Smooth muscle cell (in vitro differentiated cells): ENCODE measurements around the gene PDE4D. TPM values are rescaled to one million over a fixed set of nuclear protein-coding genes. Genes with fewer than 3 reads are reported as not detected.

Source experiments
- DNase-seq: peaks from one replicate; lab custom pipeline; 2025; ENCODE audit not compliant: unreplicated experiment; lab: John Stamatoyannopoulos, UW
- H2AFZ ChIP-seq: fragments of 200-600 bp; sonication (generic); 2 replicates; pipeline ENCODE4 v1.6.0; 2016; ENCODE audit warnings: antibody characterized with exemption, low read depth, mild to moderate bottlenecking
- H3F3A ChIP-seq: fragments of 200-600 bp; sonication (generic); 2 replicates; pipeline ENCODE4 v1.6.0; 2017; ENCODE audit warnings: antibody characterized with exemption, low read depth
- H3K27ac ChIP-seq: fragments of 200-600 bp; sonication (generic); 2 replicates; pipeline ENCODE4 v1.5.1; 2016; ENCODE audit warnings: low read depth, mild to moderate bottlenecking
- H3K27me3 ChIP-seq: fragments of 200-600 bp; sonication (generic); 2 replicates; pipeline ENCODE4 v1.6.1; 2016; ENCODE audit warnings: low read depth, mild to moderate bottlenecking
- H3K36me3 ChIP-seq: fragments of 200-600 bp; sonication (generic); 2 replicates; pipeline ENCODE4 v1.5.1; 2016; ENCODE audit warnings: low read depth
- H3K4me1 ChIP-seq: fragments of 200-600 bp; sonication (generic); 2 replicates; pipeline ENCODE4 v1.5.1; 2016; ENCODE audit warnings: low read depth
- H3K4me2 ChIP-seq: fragments of 200-600 bp; sonication (generic); 2 replicates; pipeline ENCODE4 v1.6.0; 2016; ENCODE audit warnings: mild to moderate bottlenecking
- H3K4me3 ChIP-seq: fragments of 200-600 bp; sonication (generic); 2 replicates; pipeline ENCODE4 v1.5.1; 2016; ENCODE audit warnings: mild to moderate bottlenecking
- H3K79me2 ChIP-seq: fragments of 200-600 bp; sonication (generic); 2 replicates; pipeline ENCODE4 v1.6.0; 2016; ENCODE audit warnings: low read depth, mild to moderate bottlenecking
- H3K9ac ChIP-seq: fragments of 200-600 bp; sonication (generic); 2 replicates; pipeline ENCODE4 v1.6.0; 2016; ENCODE audit warnings: low read depth
- H3K9me3 ChIP-seq: fragments of 200-600 bp; sonication (generic); replicated peaks from 2 replicates; pipeline ENCODE4 v1.5.1; 2016; ENCODE audit warnings: low read depth
- H4K20me1 ChIP-seq: fragments of 200-600 bp; sonication (generic); 2 replicates; pipeline ENCODE4 v1.6.0; 2016; ENCODE audit warnings: low read depth
- WGBS: methylation state at CpG from one replicate; pipeline ENCODE4 v1.1.7; 2016; ENCODE audit warnings: low lambda C conversion rate; 5-methylcytosine and 5-hydroxymethylcytosine counted together
- polyA plus RNA-seq: library from polyadenylated mRNA; unstranded; fragments of >200 nt; fragmentation: Nextera tagmentation; extraction: Ambion mirVana; gene quantifications from 2 replicates; pipeline ENCODE4 v1.2.1, GENCODE V29; 2016
- total RNA-seq: library from RNA; depleted of rRNA; stranded (reverse); fragments of >200 nt; gene quantifications from 2 replicates; pipeline ENCODE4 v1.2.3, GENCODE V29; 2014
- TF ChIP-seq, protein P1 (sequence below): fragments of 200-600 bp; sonication (generic); IDR thresholded peaks from 2 replicates; pipeline ENCODE4 v1.5.1; 2017; ENCODE audit warnings: borderline replicate concordance, mild to moderate bottlenecking, antibody characterized with exemption; ENCODE audit not compliant: insufficient read depth, poor library complexity, severe bottlenecking

The PDE4D gene
- total and polyA plus RNA-seq, 2 experiments from 2014 or later = 16.4 to 61.0 TPM

DNA sequence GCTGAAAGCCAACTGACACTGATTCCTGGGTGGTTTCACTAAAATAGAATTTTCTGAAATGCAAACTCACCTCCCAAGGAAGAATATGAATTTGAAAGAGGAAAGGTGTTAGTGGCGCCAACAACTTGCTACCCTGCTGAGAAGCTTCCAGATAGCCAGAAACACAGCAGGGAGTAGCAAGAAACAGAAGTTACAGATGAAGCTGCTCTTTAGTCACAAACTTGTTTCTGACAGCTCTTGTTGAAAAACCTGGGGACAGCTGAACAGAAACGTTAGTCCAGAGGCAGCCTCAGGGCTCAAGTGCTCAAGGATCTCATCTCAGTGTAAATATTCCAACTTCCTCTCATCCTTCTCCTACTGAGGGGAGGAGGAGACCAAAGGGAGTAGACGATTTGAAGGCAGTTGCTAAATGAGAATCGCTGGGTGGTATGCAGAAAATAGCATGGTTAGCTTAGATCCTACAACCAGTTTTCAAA lies 184.1 kb downstream of the PDE4D start:
- DNase-seq = no peak
- 13% methylated on average over 4 of the region's 4 CpGs for WGBS
- Histone ChIP-seq H4K20me1 (peaks cover 5% of the 10 kb centered on the region), H2AFZ (peak overlapping the region; percentile 3), H3K9me3 (no peaks in the 10 kb centered on the region), H3K4me1 (peaks cover 27% of the 10 kb centered on the region), H3K27me3 (no peaks in the 10 kb centered on the region), H3K9ac (peak overlapping the region; percentile 5), H3K27ac (peak overlapping the region; percentile 64), H3K79me2 (no peaks in the 10 kb centered on the region), H3K4me3 (no peak overlapping the region), H3F3A (peaks cover 6% of the 10 kb centered on the region), H3K4me2 (peak overlapping the region; percentile 62), H3K36me3 (no peaks in the 10 kb centered on the region)
- TF ChIP-seq, protein P1, sequence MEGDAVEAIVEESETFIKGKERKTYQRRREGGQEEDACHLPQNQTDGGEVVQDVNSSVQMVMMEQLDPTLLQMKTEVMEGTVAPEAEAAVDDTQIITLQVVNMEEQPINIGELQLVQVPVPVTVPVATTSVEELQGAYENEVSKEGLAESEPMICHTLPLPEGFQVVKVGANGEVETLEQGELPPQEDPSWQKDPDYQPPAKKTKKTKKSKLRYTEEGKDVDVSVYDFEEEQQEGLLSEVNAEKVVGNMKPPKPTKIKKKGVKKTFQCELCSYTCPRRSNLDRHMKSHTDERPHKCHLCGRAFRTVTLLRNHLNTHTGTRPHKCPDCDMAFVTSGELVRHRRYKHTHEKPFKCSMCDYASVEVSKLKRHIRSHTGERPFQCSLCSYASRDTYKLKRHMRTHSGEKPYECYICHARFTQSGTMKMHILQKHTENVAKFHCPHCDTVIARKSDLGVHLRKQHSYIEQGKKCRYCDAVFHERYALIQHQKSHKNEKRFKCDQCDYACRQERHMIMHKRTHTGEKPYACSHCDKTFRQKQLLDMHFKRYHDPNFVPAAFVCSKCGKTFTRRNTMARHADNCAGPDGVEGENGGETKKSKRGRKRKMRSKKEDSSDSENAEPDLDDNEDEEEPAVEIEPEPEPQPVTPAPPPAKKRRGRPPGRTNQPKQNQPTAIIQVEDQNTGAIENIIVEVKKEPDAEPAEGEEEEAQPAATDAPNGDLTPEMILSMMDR = no peak

DNA sequence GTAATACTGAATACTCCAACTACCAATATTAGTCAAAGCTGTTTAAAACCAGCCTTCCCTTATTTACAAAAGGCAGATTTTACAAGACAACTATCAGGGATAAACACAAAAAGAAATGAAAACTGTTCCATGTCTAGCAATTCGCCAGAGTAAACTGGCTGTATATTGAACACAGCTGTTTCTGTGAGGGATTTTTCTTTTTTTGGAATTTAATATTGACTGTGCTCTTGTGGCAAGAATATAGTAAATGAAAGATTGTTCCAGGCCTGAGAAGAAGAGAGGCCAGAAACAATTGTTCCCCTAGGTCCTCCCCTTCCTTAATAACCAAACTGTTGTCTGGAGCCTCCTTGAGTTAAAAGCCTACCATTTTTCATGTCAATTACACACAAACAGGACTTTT lies 188.6 kb downstream of the PDE4D start:
- no peaks in the 10 kb centered on the region for H3K27me3 ChIP-seq
- H3K27ac ChIP-seq = no peak overlapping the region
- no peak for DNase-seq
- no peak overlapping the region for H3K9ac ChIP-seq
- H3K4me1 ChIP-seq = peaks cover 16% of the 10 kb centered on the region
- H4K20me1 ChIP-seq = peaks cover 16% of the 10 kb centered on the region
- H3K4me3 ChIP-seq = no peak overlapping the region
- H3K79me2 ChIP-seq = no peaks in the 10 kb centered on the region
- WGBS = 64% methylated on average over 1 of the region's 1 CpG
- no peaks in the 10 kb centered on the region for H3K9me3 ChIP-seq
- H3F3A ChIP-seq = peaks cover 6% of the 10 kb centered on the region
- no peak overlapping the region for H2AFZ ChIP-seq
- H3K4me2 ChIP-seq = no peak overlapping the region
- H3K36me3 ChIP-seq = no peaks in the 10 kb centered on the region
- TF ChIP-seq, protein P1 = no peak

DNA sequence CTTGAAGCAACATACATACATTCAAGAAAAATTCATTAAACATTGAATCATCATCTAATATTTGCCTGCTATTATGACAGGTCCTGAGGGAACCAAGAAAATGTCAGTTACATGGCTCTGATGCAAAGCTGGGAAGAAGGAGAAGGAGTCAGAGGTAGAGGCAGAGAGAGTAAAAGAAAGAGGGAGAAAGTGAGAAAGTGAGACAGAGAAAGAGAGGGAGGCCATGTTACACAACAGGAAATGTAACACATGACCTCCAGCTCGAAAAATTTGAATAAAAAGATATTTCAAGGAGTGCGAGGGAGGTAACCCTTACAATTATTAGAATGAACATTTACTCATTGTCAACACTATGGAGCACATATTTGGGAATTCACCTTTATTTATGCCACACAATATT lies 189.7 kb downstream of the PDE4D start:
- H3K36me3 ChIP-seq = no peaks in the 10 kb centered on the region
- H3K4me1 ChIP-seq = peaks cover 4% of the 10 kb centered on the region
- no peak overlapping the region for H2AFZ ChIP-seq
- no peak overlapping the region for H3K4me3 ChIP-seq
- peaks cover 17% of the 10 kb centered on the region for H4K20me1 ChIP-seq
- H3K27ac ChIP-seq = no peak overlapping the region
- H3K27me3 ChIP-seq = no peaks in the 10 kb centered on the region
- H3F3A ChIP-seq = no peaks in the 10 kb centered on the region
- no peak for DNase-seq
- H3K79me2 ChIP-seq = no peaks in the 10 kb centered on the region
- TF ChIP-seq, protein P1 = no peak
- H3K9me3 ChIP-seq = no peaks in the 10 kb centered on the region
- 90% methylated on average over 2 of the region's 2 CpGs for WGBS
- H3K9ac ChIP-seq = no peak overlapping the region
- H3K4me2 ChIP-seq = no peak overlapping the region
